T-helper 9 cell (primary cell): ENCODE results near the gene SRP9.
"Not testable (repeated sequence)": the region's sequence is repeated elsewhere in the genome, so short reads cannot be mapped to it uniquely, and the experiment has no call there.

ENCODE experiments used
- DNase-seq: peaks from one replicate; pipeline ENCODE4 v3.0.0-alpha.2; 2020

Gene SRP9

GRCh38 chr1:225778337-225778669 lies 677 bp downstream of the SRP9 start:
- DNase-seq = no peak

DNA sequence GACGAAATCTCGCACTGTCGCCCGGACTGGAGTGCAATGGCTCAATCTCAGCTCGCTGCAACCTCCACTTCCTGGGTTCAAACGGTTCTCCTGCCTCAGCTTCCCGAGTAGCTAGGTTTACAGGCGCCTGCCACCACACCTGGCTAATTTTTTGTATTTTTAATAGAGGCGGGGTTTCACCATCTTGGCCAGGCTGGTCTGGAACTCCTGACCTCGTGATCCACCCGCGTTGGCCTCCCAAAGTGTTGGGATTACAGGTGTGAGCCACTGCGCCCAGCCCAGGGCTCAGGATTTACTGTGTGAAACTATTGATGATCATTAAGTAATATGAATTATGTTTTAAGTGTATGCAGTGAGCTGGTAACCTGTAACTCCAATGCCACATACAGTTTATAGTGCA lies 1.5 kb downstream of the SRP9 start:
- not testable (repeated sequence) for DNase-seq

DNA sequence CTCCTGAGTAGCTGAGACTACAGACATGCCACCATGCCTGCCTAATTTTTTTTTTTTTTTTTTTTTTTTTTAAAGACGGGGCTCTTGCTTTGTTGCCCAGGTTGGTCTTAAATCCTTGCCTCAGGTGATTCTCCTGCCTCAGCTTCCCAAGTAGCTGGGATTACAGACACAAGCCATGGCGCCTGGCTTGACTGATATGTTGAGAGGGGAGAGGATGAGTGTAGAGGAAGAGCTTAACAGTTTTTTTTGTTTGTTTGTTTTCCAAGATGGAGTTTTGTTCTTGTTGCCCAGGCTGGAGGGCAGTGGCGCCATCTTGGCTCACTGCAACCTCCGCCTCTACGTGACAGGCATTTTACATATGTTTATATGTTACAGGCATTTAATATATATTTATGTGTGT lies 2.5 kb downstream of the SRP9 start:
- DNase-seq = no peak

DNA sequence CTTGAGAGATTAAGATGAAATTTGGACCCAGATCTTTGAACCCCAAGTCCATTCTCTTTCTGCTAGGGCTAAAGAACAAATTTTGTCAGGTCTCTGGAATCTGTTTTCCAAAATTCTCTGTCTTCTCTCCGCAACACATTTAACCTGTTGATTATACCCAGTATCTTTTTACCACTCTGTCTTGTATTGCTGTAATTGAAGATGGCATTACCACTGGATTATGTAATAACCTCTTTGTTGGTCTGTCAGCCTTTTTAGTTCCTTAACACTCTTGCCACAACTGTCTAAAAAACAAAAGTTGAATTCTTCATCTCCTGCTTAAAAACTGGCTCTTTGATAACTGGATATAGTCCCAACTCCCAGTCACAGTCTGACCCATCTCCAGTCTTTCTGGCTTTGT lies 3.0 kb downstream of the SRP9 start:
- DNase-seq = no peak

- not testable (repeated sequence) for DNase-seq
These were observed 11.5 kb downstream of the SRP9 start for GRCh38 chr1:225789142-225789541.

DNA sequence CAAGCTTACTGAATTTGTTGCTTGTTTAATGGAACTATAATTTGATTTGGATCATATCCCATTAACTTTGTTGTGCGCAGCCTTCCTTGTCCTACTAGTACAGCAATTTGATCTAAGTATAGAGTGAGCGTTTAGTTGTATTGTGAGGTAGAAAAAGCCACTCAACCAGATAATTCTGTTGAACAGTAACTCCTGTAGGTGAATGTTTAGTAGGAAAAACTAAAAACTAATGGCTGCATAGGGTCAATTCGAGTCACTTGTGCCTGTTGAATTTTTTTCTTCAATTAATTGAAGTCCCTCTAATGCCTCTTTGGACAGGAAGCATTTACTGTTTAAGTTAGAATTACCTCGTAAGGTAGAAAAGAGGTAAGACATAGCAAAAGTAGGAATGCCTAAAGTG lies 17.3 kb downstream of the SRP9 start:
- no peak for DNase-seq

DNA sequence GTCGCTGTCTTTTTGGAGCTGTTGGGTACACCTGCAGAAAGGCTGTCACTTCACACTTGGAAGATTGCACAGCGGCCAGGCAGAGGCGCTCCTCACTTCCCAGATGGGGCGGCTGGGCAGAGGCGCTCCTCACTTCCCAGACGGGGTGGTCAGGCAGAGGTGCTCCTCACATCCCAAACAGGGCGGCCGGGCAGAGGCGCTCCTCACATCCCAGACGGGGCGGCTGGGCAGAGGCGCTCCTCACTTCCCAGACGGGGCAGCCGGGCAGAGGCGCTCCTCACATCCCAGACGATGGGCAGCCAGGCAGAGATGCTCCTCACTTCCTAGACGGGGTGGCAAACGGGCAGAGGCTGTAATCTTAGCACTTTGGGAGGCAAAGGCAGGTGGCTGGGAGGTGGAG lies 18.5 kb downstream of the SRP9 start:
- DNase-seq = not testable (repeated sequence)

DNA sequence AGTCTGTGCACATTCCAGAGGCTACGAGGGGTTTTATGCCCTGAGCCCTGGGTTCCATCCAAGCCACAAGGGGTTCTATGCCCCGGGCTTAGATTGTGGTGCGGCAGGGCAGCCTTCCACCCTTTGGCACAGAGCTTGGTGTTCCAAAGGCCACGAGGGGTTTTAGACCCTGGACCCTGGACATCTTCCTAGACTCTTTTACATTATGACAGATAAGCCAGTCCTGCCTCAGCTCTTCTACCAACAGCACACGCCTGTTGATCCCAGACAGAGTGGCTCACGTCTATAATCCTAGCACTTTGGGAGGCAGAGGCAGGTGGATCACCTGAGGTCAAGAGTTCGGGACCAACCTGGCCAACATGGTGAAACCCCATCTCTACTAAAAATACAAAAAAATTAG lies 23.5 kb downstream of the SRP9 start:
- DNase-seq = not testable (repeated sequence)

- DNase-seq = no peak
These were observed 28.6 kb downstream of the SRP9 start for GRCh38 chr1:225806249-225806648.

DNA sequence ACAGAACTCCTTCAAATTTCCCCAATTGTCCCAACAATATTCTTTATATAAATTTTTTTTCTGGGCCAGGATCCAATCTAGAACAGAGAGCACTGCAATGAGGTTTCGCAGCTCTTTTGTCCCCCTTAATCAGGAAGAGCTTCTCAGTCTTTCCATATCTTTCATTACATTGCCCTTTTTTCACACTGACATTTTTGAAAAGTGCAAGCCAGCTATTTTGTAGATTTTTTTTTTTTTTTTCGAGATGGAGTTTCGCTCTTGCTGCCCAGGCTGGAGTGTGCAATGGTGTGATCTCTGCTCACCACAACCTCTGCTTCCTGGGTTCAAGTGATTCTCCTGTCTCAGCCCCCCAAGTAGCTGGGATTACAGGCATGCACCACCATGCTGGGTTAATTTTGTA lies 29.1 kb downstream of the SRP9 start:
- not testable (repeated sequence) for DNase-seq

- DNase-seq = no peak
These were observed 30.5 kb downstream of the SRP9 start for GRCh38 chr1:225808136-225808535.

DNA sequence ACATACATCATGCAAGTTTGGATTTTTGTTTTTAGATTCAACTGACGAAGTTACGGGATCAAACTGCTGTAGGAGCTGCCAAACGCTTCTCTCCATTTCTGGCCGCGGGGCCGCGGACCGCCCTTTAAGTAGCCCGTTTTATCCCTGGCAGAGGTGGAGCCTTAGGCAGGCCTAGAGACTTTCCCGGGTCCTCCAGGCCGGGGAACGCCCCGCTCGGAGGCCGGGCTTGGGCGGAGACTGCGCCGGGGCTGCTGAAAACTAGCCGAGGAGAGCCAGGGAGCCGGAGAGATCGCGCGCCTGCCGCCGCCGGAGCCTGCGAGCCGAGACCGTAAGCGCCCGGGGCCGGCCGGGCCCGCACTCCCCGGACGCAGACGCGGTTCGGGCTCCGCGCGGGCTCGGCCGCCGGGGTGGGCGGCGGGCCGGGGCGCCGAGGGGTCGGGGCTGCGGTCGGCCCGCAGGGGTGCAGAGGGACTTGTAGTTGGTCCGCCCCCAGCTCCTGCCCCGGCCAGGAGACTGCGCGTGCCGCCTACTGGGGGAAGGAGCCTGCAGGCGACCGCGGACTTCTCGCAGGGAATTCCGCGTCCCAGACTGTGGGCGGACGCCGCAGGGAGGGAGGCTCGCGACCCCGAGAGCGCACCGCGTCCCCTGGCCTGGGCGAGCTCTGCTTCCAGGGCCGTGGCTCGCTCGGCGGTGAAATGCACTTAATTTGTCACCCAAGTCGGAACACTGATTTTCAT lies 32.4 kb downstream of the SRP9 start, which contains the start of gene EPHX1:
EPHX1 (plus strand) TSS at position 283 of the 737 bp plus-strand sequence. CDS start 18,606 bp downstream, outside the sequence.
- DNase-seq = peak; percentile 36

DNA sequence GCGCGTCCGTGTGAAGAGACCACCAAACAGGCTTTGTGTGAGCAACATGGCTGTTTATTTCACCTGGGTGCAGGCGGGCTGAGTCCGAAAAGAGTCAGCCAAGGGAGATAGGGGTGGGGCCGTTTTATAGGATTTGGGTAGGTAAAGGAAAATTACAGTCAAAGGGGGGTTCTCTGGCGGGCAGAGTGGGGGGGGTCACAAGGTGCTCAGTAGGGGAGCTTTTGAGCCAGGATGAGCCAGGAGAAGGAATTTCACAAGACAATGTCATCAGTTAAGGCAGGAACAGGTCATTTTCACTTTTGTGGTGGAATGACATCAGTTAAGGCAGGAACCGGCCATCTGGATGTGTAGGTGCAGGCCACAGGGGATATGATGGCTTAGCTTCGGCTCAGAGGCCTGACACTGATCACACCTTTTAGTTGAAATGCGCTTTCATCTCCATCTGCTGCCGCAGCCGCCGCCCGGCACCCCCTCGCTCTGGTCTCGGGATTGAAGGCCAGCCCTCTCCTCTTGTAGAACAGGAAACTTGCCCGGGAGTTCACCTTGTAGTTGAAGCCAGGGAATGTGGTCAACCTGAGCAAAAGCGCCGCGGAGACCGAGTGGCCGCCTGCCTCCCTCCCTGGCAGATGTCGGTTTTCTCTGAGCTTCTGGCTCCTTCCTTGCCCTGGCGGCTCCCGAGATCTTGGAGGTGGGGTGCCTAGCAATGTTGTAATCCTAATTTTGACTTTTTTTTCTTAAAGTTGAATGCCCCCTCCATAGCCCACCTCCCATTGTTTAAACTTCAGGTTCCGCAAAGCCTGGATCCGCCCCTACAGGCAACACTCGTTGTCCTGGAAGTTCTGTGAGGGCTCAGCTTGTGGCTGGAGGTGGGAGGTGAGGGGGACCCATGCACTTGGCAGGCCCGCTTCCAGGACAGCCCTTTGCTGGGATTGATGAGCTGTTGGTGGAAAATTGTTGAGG lies 33.2 kb downstream of the SRP9 start:
- not testable (repeated sequence) for DNase-seq

DNA sequence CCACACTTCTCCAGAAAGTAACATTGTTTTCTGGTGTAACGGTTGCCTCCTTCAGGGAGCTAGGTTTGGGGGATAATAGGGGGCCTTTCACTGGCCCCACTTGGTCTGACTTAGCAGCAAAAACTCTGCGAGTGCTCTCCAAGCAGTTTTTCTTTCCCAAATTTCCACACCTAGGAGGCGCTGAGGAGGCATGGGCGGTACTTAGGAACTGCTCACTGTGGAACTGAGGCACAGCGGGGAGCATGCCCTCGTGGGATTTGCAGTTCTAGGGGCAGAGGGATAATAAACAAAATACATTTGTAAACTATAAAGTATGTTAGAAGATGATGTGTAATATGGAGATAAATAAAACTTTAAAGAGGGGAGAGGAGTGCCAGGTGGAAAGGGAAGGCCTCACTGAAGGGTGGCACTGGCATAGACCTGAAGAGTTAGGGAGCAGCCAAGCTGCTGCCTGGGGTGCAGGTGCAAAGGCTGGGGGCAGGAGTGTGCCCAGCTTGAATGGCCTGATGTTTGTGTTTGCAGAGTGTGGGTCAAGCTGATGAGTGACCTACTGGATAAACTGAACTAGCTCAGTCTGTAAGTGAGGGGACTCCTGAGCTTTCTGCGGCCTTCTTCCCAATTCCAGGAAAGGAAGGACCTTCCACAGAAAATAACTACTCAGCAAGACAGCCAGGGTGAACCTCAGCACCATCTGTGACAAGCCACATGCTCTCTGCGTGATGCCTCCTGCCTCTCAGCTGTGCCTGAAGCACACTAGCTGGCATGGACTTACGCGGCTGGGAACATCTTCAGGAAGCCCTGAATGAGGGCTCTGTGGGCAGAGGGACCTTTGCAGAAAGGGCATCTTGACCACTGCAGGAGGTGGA lies 34.2 kb downstream of the SRP9 start:
- no peak for DNase-seq

- no peak for DNase-seq
These were observed 35.0 kb downstream of the SRP9 start for GRCh38 chr1:225812488-225813213.

DNA sequence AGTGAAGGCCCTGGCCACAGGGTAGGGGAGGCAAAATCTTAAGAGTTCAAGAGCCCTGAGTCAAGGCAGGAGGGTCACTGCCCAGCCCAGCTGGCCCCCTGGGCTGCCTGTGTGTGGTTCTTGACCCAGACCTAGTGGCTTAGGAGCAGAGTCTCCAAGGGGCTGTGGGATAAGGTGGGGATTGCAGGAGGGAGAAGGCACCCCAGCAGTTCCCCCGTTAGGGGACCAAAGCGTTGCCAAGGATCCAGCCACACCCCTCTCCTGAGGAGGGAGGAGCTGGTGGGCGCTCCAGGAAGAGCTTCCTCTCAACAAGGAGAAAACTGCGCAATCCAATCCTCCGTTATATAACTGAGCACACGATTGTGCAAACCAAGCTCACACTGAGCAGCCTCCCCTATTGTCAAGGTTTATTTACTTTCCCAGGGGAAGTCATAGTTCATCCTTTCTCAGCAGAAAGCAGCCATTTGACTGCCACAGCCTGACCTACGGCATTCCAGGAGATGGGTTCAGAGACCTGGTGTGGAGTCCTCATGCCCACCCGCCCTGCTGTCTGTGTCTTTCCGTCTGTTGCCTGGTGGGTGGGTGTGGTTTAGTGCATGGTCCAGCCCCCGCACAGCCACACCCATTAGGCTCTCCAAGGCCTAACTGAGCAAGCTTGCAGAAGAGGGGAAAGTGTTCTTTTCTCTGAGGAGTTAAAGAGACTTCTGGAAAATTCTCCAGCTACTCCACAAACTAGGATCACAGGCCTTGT lies 35.8 kb downstream of the SRP9 start:
- DNase-seq = no peak

- no peak for DNase-seq
These were observed 36.8 kb downstream of the SRP9 start for GRCh38 chr1:225814381-225814780.

GRCh38 chr1:225815090-225815489 lies 37.5 kb downstream of the SRP9 start:
- not testable (repeated sequence) for DNase-seq

- DNase-seq = no peak
These were observed 38.0 kb downstream of the SRP9 start for GRCh38 chr1:225815526-225816178.

GRCh38 chr1:225816643-225817538 lies 39.3 kb downstream of the SRP9 start:
- no peak for DNase-seq
